ENCODE measurements around the gene COX7A2. TPM values are rescaled to one million over a fixed set of nuclear protein-coding genes. Genes with fewer than 3 reads are reported as not detected.

COX7A2 gene
- total RNA-seq, 2 experiments from 2014 or later: 468 to 520 TPM

- no peaks in the 10 kb centered on the region for H3K9me3 Mint-ChIP-seq (ENCODE audit: low read depth)
- no peak for ATAC-seq
- H3K4me1 Mint-ChIP-seq: no peaks in the 10 kb centered on the region
- H3K36me3 Mint-ChIP-seq (ENCODE audit: low read depth): no peaks in the 10 kb centered on the region
- peaks cover 9% of the 10 kb centered on the region for H3K27me3 Mint-ChIP-seq
- H3K27ac Mint-ChIP-seq: no peak overlapping the region
- no peak for DNase-seq
- no peak overlapping the region for H3K4me3 Mint-ChIP-seq
- intact Hi-C loops (cut with DNase I, micrococcal nuclease): no loop called here
- CTCF ChIA-PET: interaction anchor here (1.5 to 2.0 kb wide), 3 partner anchors 8 to 14 kb away, joined by 4 to 7 read pairs (median 4); no protein-coding TSS in a partner anchor
- POLR2A ChIA-PET: no interaction called here
Measured at GRCh38 chr6:75196081-75196687, 47.4 kb downstream of the COX7A2 start.

GRCh38 chr6:75188221-75188925 is 55.2 kb downstream of the COX7A2 start:
- CTCF ChIA-PET: no interaction called here
- Mint-ChIP-seq H3K27ac (no peak overlapping the region), H3K9me3 (ENCODE audit: low read depth) (peaks cover 2% of the 10 kb centered on the region), H3K27me3 (peaks cover 26% of the 10 kb centered on the region), H3K36me3 (ENCODE audit: low read depth) (no peaks in the 10 kb centered on the region), H3K4me1 (no peaks in the 10 kb centered on the region), H3K4me3 (no peak overlapping the region)
- ATAC-seq: no peak
- no peak for DNase-seq
- intact Hi-C loops (cut with DNase I, micrococcal nuclease): no loop called here
- POLR2A ChIA-PET: no interaction called here

Other genes with a start within 250 kb of the COX7A2 start
- gene COL12A1, start 37.7 kb downstream of the COX7A2 start, total RNA-seq: under 1 TPM; 0.02 TPM
- 10 to 100 TPM; 23.4 to 44.3 TPM for gene TMEM30A, start 41.0 kb upstream of the COX7A2 start, total RNA-seq
- gene FILIP1, start 250.0 kb upstream of the COX7A2 start, total RNA-seq: not detected

All from activated CD4-positive, alpha-beta T cell treated with anti-CD3 and anti-CD28 coated beads for 36 hours (primary cell).